ENCODE data around the gene HSFX1. TPM values are rescaled to one million over a fixed set of nuclear protein-coding genes. Genes with fewer than 3 reads are reported as not detected.

Gene HSFX1
- total RNA-seq, 1 donor from 2014 or later = 1.4 TPM

DNA sequence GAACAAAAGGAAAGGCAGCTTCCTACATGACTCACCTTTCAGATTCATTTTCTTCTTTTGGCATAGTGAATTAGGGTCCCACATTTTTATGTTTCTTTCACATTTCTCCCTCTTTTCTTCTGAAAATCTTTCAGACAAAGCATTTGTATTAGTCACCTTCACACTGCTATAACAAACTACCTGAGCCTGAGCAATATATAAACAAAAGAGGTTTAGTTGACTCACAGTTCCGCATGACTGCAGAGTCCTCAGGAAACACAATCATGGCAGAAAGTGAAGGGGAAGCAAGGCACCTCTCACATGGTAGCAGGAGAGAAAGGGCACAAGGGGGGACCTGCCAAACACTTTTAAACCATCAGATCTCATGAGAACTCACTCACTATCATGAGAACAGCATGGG, 44.8 kb downstream of the HSFX1 start:
- H3K36me3 ChIP-seq = no peaks in the 10 kb centered on the region
- no peak for ATAC-seq

DNA sequence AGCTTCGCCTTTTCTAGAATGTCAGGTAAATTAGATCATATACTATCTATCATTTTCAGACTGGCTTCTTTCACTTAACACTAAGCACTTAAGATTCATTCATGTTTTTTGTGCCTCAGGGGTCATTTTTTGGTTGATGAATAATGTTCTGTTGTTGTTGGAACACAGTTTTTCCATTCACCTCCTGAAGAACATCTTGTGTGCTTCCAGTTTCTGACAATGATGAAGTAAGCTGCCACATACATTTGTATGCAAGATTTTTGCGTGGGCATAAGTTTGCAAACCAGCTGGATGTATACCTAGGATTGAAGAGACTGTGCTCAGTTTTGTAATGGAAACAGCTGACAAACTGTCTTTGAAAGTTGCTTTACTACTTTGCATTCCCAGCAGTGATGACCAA, 45.5 kb downstream of the HSFX1 start:
- DNase-seq (no peak), ATAC-seq (no peak)
- Histone ChIP-seq H3K4me1 (no peaks in the 10 kb centered on the region), H3K27me3 (no peaks in the 10 kb centered on the region), H3K36me3 (no peaks in the 10 kb centered on the region), H3K4me3 (no peak overlapping the region), H3K27ac (no peak overlapping the region), H3K9me3 (no peaks in the 10 kb centered on the region)
- intact Hi-C loops (cut with DNase I) = no loop called here
- TF ChIP-seq, protein P1, sequence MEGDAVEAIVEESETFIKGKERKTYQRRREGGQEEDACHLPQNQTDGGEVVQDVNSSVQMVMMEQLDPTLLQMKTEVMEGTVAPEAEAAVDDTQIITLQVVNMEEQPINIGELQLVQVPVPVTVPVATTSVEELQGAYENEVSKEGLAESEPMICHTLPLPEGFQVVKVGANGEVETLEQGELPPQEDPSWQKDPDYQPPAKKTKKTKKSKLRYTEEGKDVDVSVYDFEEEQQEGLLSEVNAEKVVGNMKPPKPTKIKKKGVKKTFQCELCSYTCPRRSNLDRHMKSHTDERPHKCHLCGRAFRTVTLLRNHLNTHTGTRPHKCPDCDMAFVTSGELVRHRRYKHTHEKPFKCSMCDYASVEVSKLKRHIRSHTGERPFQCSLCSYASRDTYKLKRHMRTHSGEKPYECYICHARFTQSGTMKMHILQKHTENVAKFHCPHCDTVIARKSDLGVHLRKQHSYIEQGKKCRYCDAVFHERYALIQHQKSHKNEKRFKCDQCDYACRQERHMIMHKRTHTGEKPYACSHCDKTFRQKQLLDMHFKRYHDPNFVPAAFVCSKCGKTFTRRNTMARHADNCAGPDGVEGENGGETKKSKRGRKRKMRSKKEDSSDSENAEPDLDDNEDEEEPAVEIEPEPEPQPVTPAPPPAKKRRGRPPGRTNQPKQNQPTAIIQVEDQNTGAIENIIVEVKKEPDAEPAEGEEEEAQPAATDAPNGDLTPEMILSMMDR (IDR thresholded peaks at IDR 0.05) = no peak

More for the DNA sequence above, 44.8 kb downstream of the HSFX1 start:
- DNase-seq = no peak
- no peak overlapping the region for H3K27ac ChIP-seq
- H3K4me3 ChIP-seq = no peak overlapping the region
- H3K9me3 ChIP-seq = no peaks in the 10 kb centered on the region
- TF ChIP-seq, protein P1 (IDR thresholded peaks at IDR 0.05) = no peak
- intact Hi-C loops (cut with DNase I) = no loop called here
- H3K27me3 ChIP-seq = no peaks in the 10 kb centered on the region
- no peaks in the 10 kb centered on the region for H3K4me1 ChIP-seq

DNA sequence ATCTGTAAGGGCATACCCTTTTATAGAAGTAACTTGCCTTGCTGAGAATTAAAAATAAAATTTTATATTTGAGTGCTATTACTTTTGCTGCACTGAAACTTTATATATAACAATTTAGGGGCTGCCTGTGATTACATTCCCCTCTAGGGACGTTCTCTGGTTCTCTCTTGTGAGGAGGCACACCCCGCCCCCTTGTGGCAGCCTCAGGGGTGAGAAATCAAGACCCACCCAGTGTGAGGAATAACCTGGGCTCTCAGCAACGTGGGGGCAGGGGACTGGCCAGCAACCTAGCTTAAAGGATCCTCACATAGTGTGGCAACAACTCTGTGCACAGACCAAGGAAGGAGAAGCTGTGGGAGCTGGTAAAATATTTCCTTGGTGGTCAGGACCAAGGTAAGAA, 51.6 kb downstream of the HSFX1 start:
- Histone ChIP-seq H3K27ac (no peak overlapping the region), H3K9me3 (no peaks in the 10 kb centered on the region), H3K4me3 (no peak overlapping the region), H3K4me1 (no peaks in the 10 kb centered on the region), H3K27me3 (no peaks in the 10 kb centered on the region), H3K36me3 (no peaks in the 10 kb centered on the region)
- intact Hi-C loops (cut with DNase I) = no loop called here
- DNase-seq = no peak
- TF ChIP-seq, protein P1 (IDR thresholded peaks at IDR 0.05) = peak; percentile 21
- ATAC-seq = no peak

Other genes with a start within 250 kb of the HSFX1 start
- gene EOLA1, start 233.1 kb upstream of the HSFX1 start, total RNA-seq = 15.8 TPM
- gene HSFX3, start 224.1 kb upstream of the HSFX1 start, total RNA-seq = not detected
- gene MAGEA9B, start 186.6 kb upstream of the HSFX1 start, total RNA-seq = not detected
- gene HSFX2, start 178.8 kb upstream of the HSFX1 start, total RNA-seq = not detected
- gene TMEM185A, start 142.3 kb upstream of the HSFX1 start, total RNA-seq = 19.9 TPM
- not detected for gene MAGEA11, start 62.0 kb upstream of the HSFX1 start, total RNA-seq
- not detected for gene MAGEA9, start 7.9 kb downstream of the HSFX1 start, total RNA-seq
- gene MAGEA8, start 107.1 kb downstream of the HSFX1 start, total RNA-seq = not detected
- gene HSFX4, start 155.5 kb downstream of the HSFX1 start, total RNA-seq = not detected
- gene EOLA2, start 164.4 kb downstream of the HSFX1 start, total RNA-seq = 26.3 TPM